GM21423 (cell line): ENCODE measurements around the gene AKAP6.

Source experiments
- ATAC-seq: cut with Tn5 transposase; IDR thresholded peaks from one replicate; pipeline ENCODE4 v1.9.1; 2021; ENCODE audit warnings: mild to moderate bottlenecking, moderate library complexity; ENCODE audit not compliant: unreplicated experiment

The AKAP6 gene

DNA sequence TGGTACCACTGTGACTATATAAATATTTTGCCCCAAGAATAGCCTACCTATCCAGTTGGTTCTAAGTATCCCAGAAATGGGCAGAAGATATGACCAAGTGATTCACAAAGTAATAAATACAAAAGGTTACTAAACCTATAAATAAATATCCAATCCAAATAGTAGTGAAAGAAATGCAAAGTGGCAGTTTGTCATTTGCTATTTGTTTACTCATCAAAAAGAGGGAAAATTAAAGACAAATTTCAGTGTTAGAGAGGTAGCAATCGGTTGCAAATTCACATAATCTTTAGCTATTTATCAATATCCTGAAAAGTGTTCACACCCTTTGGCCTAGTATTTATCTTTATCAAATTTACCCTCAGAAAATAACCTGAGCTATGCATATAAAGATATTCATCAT lies 473.2 kb downstream of the AKAP6 start:
- no peak for ATAC-seq

DNA sequence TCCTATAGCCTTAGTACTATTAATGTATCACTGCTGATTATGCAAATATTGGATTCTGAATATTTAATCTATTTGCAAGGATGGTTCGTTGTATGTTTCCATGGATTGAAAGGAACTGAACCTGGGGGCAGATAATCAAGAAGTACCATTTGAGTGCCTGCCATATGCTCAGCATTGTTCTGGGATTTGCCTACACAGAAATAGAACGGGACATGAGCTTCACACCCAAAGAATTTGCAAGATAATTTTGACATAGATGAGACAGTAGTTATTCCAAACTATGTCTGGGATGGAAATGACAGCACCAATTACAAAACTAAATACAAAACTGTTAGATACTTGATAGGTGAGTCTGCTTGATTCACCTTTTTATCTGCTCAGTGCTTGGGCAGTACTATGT lies 476.9 kb downstream of the AKAP6 start:
- ATAC-seq, result no peak

DNA sequence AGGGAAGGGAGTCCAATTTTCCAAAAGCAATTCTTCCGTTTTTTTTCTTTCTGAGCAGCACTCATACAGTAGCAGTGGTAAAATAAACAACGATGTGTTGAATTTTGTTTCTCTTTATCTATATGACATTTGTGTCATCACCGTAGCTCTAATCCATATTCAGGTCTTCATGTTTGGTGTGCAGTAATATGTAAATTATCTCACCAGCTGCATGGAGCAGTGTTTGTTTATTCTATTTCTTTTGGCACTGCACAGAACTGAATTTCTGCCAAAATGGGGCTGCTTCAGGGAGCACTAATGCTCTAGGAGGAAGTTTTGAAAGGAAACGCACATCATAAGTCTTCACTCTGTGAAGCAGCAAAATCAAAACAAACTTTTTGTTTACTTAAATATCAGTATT lies 479.5 kb downstream of the AKAP6 start:
- ATAC-seq, result no peak

DNA sequence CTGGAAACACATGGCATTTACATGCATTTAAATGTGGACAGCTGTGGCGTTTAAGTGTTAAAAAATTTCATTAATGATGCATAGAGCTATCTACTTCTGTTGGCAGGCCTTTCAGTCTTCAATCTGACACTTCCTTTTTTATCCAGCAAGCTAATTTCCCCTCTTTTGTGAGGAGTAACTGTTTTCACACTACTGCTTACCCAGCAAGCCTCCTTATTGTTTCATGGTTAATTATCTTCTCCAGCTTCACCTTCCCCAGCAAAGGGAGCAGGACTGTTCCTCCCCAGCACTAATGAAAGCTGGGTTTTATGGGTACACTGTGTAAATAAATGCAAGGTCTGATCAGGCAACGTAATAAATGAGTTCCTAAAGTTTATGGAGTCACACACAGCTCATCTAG lies 480.2 kb downstream of the AKAP6 start:
- no peak for ATAC-seq

DNA sequence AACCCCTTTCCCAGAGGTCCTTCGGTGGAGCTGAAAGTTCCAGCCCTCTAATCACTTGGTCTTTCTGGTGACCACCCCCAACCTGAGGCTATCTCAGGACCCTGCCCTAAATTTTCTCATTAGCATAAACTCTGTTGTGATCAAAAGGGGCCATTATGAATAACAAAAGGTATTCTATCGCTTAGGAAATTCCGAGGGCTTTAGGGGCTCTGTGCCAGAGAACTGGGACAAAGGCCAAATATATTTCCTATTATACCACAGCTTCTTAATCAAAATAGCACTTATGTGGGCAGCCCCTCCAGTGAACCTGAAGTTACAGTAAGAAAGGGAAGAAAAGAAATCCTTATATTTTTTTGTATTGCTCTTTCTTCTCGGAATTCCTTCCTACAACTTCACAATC lies 484.3 kb downstream of the AKAP6 start:
- no peak for ATAC-seq

DNA sequence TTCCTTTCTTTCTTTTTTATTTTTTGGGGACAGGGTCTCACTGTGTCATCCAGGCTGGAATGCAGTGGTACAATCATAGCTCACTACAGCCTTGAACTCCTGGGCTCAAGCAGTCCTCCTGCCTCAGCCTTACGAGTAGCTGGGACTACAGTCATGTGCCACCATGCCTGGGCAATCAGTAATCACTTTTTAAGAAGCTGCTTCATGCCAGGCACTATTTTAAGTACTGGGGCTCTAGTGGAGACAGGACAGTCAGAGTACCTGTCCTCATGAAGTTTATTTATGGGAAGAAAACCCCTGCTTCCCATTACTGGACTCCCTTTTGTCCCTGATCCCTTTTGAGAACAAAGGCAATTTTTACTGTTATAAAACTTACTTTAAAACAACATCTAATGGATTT lies 485.6 kb downstream of the AKAP6 start:
- ATAC-seq, result no peak

DNA sequence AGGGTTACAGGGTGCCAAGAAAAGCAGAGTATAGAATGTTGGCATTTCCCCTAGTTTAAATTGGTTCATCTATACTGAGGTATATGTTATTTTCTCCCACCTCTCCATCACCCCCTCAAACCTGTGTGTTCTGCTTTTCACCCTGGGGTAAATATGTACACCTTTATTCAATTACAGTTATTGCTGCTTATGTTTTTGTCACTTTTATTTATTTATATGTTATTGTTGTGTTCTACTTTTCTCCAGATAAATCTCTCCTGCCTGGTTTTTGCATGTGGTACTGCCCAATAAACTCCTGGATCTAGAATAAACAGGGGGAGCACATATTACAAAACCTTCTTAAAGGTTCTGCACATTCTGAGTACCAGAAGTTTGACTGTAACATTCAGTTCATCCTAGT lies 487.5 kb downstream of the AKAP6 start:
- no peak for ATAC-seq

DNA sequence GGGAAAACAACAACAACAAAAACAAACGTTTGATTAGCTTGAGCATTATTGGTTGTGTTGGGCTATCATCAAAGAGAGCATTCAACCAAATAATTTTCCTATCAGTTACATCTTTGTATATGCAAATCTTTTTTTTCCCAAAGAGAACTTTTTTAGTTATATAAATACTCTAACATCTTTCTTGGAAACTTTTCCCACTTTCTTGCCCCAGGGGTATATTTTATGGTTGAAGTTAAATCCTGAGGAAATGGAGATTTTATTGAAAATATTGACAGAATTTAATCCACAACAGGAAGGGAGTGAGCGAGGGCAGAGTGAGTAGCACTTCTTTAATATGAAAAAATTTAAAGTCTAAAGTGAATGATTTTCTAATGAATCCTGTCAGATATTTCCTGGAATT lies 488.7 kb downstream of the AKAP6 start:
- no peak for ATAC-seq

DNA sequence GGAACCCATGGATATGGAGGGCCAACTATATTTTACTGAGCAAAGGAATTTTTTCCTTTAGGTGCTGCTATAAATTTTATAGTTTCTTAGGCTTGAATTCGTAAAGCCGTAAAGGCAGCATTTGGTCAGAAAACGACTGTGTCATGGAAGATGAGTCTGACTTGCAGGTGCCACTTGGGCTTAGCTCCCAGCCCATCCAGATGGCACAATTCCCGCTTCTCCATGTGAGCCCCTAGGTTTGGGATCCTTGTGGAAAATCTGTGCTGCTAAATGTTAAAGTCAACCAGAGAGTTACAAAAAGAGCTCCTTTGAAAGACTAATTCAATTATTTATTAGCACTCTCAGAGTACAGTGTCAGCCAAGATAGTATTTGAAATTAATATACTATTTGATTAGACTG lies 489.5 kb downstream of the AKAP6 start:
- ATAC-seq, result no peak

DNA sequence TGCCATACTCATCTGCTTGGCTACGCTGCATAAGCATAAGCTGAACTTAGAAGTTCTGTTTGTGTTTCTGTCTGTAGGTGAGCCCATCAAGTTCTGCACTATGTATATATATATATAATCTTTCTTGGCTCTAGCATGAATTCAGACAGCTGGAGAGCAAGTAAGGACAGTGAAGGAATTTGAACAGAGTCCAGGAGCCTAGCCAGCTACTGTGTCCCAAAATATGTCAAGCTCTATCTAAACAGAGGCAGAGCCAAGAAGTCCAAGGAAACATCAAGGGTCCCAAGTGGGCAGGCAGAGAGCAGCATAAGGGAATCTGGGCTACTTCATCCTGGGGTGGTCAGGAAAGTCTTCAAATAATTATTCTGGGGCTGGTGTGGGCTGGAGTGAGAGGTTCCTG lies 491.1 kb downstream of the AKAP6 start:
- no peak for ATAC-seq

DNA sequence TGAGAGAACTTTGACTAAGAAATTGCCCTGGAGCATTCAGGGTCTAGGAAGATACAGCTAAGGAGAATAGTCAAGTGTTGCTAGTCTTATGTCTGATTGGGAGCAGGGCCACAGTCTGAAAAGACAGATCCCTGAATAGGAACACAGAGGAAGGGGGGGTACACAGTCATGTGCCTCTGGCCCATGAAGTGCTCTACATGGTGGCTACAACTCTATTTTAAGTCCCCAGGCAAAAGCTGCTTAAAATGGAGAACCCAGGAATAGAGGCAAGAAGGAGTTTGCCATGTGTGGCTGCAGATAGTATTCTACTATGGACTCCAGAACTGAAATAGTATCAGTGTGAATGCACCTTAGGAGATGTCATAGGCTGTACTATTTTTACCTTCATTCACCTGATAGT lies 491.6 kb downstream of the AKAP6 start:
- no peak for ATAC-seq

DNA sequence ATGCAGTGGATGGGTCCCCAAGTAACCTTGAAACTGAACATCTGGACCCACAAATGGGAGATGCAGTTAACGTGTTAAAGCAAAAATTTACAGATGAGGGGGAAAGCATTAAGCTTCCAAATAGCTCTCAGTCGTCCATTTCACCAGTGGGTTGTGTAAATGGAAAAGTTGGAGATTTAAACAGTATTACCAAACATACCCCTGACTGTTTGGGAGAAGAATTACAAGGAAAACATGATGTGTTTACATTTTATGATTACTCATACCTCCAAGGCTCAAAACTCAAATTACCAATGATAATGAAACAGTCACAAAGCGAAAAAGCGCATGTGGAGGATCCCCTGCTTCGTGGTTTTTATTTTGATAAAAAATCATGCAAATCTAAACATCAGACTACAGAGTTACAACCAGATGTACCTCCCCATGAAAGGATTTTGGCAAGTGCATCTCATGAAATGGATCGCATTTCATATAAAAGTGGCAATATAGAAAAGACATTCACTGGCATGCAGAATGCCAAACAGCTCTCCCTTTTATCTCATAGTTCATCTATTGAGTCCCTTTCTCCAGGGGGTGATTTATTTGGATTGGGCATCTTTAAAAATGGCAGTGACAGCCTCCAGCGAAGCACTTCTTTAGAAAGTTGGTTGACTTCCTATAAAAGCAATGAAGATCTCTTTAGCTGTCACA lies 493.0 kb downstream of the AKAP6 start:
- ATAC-seq, result no peak

DNA sequence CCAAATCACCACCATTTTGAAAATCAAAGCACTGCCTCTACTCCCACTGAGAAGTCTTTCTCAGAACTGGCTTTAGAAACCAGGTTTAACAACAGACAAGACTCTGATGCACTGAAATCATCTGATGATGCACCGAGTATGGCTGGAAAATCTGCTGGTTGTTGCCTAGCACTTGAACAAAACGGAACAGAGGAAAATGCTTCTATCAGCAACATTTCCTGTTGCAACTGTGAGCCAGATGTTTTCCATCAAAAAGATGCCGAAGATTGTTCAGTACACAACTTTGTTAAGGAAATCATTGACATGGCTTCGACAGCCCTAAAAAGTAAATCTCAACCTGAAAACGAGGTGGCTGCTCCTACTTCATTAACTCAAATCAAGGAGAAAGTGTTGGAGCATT lies 494.6 kb downstream of the AKAP6 start:
- ATAC-seq, result no peak

DNA sequence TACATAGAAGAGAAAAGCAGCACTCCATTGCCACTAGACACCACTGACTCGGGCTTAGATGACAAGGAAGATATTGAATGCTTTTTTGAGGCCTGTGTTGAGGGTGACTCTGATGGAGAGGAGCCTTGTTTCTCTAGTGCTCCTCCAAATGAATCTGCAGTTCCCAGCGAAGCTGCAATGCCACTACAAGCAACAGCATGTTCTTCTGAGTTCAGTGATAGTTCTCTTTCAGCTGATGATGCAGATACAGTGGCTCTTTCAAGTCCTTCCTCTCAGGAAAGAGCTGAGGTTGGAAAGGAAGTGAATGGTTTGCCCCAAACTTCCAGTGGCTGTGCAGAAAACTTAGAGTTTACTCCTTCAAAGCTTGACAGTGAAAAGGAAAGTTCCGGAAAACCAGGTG lies 495.1 kb downstream of the AKAP6 start:
- ATAC-seq, result no peak

DNA sequence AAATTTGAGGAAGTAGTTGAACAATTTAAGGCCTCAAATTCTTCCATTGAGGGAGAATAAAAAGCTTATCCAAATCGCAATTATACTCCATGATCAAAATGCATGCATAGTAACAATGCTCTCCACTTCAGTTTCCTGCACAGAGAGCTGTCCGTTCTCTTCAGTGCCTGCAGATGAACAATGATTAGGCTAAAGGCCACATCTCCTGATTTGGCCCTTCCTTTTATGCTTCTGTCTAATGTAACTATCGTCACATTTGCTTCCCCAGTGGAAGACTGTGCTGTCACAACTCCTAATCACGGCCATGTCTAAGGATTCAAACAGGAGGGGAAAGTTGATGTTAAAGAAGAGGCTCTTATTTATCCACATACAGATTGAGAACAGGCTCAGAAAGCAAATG lies 496.0 kb downstream of the AKAP6 start:
- no peak for ATAC-seq

DNA sequence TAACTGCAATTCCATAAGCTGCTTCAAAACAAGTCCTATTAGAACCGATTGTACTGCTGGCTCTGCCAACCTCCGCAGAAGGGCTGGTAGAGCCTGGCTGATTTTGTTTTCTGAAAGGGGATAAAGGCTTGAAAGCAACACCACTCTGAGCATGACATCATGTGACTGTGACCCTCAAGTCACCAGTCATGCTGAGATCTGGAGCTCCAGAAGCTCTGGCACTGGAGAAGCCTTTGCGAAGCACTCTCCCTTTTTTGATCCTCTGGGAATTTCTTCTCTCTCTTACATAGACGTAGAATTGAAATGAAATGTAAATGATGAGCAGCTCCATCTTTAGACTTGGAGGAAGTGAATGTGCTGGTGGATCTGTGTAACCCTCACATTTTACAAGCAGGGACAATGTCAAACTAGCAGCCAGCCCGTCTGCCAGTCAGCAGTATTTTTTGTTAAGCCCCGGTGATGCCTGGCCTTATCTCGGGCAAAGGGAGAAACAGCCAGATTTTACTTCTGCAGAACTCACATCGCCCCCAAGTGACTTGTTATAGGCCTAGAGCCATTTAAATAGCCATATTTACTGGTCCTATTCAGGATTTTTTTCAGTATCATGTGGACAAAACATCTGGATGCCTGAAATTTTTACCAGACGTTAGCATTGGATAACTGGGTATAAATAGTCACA lies 497.4 kb downstream of the AKAP6 start:
- ATAC-seq, result no peak

DNA sequence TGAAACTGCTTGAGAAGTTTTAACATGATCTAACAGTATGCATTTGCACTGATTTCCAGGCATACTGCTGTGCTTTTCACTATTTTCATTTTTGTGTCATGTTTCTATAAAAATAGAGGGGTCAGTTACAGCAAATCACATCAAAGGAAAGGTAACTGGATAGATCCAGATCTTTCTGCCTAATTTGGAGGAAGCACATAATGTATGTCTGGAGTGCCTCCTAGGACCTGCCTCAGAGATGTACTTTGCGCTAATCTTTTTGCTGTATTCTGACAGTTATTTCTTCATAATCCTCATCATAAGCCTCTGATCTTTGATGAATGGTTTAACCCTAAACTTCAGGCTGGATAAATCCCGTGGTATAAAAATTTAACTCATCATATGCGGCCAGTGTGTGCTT lies 498.4 kb downstream of the AKAP6 start:
- ATAC-seq, result no peak

DNA sequence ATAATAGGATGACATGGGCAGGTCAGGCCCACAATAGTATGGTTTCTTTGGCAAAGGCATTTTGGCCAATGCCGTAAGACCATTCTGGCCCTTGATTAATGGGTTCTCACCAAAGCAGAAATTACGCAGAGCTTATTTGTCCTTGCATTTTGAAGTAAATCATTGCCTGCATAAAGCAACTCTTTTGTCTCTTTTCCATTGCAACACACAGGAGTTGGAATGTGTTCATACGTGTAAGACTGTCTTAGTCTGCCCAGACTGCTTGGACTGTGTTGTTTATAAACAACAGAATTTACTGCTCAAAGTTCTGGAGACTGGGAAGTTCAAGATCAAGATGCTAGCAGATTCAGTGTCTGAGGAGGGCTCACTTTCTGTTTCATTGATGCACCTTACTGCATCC lies 506.8 kb downstream of the AKAP6 start:
- no peak for ATAC-seq

DNA sequence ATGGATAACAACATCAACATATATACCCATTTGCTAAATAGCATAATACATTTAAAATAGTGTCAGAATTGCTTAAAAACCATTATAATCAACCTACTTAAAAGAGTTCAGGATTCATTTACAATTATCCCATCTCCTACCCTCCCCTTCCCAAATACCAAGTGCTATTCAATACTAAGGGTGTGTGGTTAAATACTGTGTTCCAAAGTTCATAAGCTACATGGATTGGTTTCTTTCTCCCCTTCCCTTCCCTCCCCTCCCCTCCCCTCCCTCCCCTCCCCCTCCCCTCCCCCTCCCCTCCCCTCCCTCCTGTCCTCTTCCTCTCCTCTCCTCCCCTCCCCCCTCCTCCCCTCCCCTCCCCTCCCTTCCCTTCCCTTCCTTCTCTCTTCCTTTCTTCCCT lies 512.6 kb downstream of the AKAP6 start:
- no peak for ATAC-seq

DNA sequence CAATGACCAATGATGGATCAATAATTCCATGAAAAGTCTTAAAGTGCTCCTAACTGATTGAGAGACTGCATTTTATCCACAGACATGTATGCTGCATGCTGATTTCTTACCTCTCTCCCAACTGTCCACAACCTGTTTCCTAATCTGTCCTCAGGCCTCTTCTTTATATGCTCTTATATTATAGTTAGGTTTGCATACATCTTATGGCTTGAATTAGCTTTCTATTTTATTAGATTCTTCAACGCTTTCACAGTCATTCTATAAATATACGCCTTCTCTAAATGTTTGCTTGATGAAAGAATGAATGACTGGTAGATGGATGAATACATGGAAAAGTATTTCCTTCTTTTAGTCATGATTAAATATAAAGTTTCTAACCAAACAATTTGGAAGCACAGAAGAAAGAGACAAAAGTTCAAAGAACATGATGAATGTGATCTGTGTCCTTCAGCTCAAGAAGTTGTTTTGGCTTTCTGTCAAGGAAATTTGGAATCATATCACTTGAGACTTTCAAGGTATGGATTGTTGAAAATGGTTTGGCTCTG lies 517.8 kb downstream of the AKAP6 start:
- no peak for ATAC-seq

DNA sequence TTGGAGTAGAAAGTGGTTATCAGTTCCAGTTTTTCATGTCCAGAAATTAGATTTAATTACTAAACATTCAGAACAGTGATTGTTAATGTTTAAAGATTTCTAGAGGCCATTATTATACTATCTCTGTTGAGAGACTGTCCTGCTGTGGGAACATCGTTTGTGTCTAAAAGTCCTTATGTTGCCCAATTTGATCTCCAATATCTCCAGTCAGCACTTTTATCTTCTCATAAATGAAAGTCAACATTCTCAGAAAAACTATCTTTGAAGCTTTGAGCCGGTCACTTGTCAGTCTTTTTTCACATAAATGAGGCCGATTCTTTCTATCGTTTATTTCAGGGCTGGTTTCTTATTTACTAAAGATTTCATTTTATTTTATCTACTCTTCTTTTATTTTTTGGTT lies 518.8 kb downstream of the AKAP6 start:
- ATAC-seq, result no peak

DNA sequence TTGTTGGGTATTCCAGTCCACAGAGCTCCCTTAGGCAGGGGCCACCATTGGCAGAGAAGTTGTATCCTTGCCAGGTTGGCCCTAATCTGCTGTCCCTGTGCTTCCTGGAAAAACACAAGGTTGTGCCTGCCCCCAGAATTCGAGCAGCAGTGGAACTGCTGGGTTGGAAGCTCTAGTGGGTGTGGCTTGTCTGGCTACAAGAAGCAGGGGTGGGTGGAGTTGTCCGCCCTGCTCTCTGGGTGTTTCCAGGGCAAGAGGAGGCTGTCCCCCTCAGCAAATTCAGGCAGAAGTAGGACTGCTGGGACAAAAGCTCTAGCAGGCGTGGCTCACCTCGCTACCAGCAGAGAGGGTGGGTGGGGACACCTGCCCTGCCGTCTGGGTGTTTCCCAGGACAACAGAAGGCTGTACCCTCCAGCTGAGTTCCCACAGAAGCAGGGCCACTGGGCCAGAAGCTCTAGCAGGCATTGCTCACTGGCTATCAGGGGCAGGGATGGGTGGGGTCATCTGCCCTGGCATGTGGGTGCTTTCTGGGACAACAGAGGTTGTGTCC lies 536.8 kb downstream of the AKAP6 start:
- ATAC-seq, result no peak
